C4-2B (cell line): ENCODE data around the gene FBXW4.
"Not testable (repeated sequence)": the region's sequence is repeated elsewhere in the genome, so short reads cannot be mapped to it uniquely, and the experiment has no call there.

ENCODE experiments used
- H3K27ac ChIP-seq: fragments of 450-650 bp; 2 replicates; pipeline ENCODE4 v1.5.1; 2017
- ZFX ChIP-seq: fragments of 450-650 bp; IDR thresholded peaks from 2 replicates; pipeline ENCODE4 v1.6.1; 2017
- TF ChIP-seq, protein P1 (sequence below): fragments of 450-650 bp; conservative IDR thresholded peaks from 2 replicates; pipeline ENCODE4 v1.5.1; 2017; ENCODE audit warnings: mild to moderate bottlenecking

Gene FBXW4

DNA sequence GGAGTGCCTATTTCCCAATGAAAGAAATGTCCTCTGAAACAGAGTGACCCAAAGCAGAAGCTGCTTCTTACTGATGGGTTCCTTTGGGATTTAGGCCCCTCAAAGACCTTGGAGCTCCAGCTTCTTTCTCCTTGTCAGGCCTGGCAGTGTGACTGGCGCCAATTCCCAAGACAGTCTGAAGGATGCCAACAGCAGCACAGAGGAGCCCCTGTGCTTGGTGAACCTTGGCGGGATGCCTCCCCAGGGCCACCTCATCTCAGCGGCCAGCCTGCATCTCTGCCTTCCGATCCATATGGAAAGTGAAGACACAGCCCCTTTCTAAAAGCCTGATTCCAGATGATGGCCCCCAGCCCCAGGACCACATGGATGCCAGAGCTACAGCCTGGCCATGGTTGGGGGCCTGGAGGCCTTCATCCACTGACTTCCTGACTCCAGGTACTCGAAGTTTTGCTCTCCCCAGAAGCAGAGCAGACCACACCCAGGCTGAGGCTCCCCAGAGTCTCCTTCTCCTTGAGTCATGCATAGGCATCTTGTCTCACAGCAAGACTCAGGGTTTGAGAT is 45.4 kb downstream of the FBXW4 start:
- no peak overlapping the region for H3K27ac ChIP-seq
- no peak for TF ChIP-seq ZFX
- TF ChIP-seq, protein P1, sequence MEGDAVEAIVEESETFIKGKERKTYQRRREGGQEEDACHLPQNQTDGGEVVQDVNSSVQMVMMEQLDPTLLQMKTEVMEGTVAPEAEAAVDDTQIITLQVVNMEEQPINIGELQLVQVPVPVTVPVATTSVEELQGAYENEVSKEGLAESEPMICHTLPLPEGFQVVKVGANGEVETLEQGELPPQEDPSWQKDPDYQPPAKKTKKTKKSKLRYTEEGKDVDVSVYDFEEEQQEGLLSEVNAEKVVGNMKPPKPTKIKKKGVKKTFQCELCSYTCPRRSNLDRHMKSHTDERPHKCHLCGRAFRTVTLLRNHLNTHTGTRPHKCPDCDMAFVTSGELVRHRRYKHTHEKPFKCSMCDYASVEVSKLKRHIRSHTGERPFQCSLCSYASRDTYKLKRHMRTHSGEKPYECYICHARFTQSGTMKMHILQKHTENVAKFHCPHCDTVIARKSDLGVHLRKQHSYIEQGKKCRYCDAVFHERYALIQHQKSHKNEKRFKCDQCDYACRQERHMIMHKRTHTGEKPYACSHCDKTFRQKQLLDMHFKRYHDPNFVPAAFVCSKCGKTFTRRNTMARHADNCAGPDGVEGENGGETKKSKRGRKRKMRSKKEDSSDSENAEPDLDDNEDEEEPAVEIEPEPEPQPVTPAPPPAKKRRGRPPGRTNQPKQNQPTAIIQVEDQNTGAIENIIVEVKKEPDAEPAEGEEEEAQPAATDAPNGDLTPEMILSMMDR = no peak

GRCh38 chr10:101647255-101647654 is 47.7 kb downstream of the FBXW4 start:
- no peak for TF ChIP-seq ZFX
- TF ChIP-seq, protein P1 = no peak
- no peak overlapping the region for H3K27ac ChIP-seq

- no peak for TF ChIP-seq ZFX
- TF ChIP-seq, protein P1 = no peak
- H3K27ac ChIP-seq = no peak overlapping the region
Measured at GRCh38 chr10:101646364-101646763, 48.6 kb downstream of the FBXW4 start.

DNA sequence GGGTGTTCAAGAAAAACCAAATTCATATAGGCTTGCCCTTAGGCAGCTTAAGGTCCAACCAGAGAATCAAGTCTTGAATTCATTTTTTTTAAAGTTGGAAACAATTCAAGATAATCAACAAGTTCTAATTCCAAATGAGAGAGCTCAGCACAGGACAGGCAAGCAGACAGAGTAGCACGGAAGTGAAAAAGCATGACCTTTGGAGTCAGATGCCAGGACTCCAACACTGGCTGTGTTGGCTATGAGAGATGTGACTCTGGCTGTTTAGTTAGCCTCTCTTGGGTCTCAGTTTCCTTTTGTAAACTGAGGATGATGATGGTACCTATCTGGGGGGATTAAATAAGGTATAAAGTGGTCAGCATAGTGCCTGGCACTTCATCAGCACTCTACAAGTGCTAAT is 49.3 kb downstream of the FBXW4 start:
- no peak overlapping the region for H3K27ac ChIP-seq

DNA sequence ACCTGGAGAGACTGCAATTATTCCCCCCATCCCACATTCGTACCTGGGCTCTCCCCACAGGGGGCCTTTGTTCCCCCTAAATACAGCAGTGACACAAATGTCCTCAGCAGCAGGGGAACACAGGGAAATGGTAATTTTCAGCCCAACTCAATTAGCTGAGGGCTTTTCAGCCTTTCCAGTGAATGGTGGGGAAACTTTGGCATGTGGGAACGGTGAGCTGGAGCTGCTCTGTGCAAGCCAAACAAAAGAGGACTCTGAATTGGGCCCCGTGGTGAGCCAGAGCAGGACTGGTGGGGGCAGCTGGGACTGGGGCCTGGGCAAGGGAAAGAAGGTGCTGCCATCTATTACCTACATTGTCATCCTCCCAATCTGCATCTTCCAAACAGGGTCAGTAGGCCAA is 51.0 kb downstream of the FBXW4 start:
- no peak overlapping the region for H3K27ac ChIP-seq

More for the DNA sequence above, 49.3 kb downstream of the FBXW4 start:
- TF ChIP-seq, protein P1 = no peak
- TF ChIP-seq ZFX = no peak

DNA sequence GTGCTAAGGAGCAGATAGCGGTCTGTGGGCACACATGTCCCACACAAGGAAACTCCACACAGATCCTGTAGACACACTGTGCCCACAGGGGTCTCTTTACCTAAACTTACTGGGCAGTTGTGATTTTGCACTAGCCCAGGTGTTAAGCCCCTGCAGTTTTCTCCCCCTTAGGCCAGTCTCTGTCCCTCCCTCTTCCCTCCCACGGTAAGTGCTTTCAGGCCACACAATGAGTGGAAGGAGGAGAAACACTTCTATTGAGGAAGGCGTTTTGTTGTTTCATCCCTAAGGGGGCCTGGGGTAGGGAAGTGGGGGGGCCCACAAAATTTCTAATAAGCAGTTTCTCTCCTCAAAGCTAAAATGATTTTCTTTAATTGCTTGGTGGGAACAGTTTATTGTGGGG is 51.4 kb downstream of the FBXW4 start:
- no peak overlapping the region for H3K27ac ChIP-seq
- TF ChIP-seq, protein P1 = no peak
- no peak for TF ChIP-seq ZFX

More for the DNA sequence above, 51.0 kb downstream of the FBXW4 start:
- TF ChIP-seq, protein P1 = no peak
- TF ChIP-seq ZFX = no peak

- TF ChIP-seq ZFX = no peak
- TF ChIP-seq, protein P1 = no peak
- H3K27ac ChIP-seq = no peak overlapping the region
Measured at GRCh38 chr10:101639141-101639900, 55.6 kb downstream of the FBXW4 start.

DNA sequence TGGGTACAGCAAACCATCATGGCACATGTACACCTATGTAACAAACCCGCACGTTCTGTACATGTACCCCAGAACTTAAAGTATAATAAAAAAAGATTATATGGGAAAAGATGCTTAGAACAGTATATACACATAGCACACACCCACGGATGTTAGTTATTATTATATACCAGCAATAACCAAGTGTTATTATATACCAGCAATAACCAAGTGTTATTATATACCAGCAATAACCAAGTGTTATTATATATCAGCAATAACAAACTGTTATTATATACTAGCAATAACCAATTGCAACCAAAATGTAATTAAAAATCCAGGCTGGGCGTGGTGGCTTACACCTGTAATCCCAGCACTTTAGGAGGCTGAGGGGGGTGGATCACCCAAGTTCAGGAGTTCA is 61.5 kb downstream of the FBXW4 start:
- not testable (repeated sequence) for H3K27ac ChIP-seq
